Fibroblast of lung (primary cell): ENCODE data around the gene TFF1. TPM values are rescaled to one million over a fixed set of nuclear protein-coding genes. Genes with fewer than 3 reads are reported as not detected.

Source experiments
- DNase-seq, 2 donors: peaks; one replicate each; pipeline versions ENCODE4 v3.0.0 to v3.0.0-alpha.2; 2010; ENCODE audit warnings: low read depth in 2 of 2
- H2AFZ ChIP-seq: 2 replicates; pipeline ENCODE4 v1.5.1; 2012; ENCODE audit warnings: low read length, control low read depth, inconsistent platforms
- H3K27ac ChIP-seq: 2 replicates; pipeline ENCODE4 v1.5.1; 2011; ENCODE audit warnings: low read length, control low read depth; ENCODE audit not compliant: insufficient read depth
- H3K27me3 ChIP-seq: 2 replicates; pipeline ENCODE4 v1.5.1; 2011; ENCODE audit warnings: mild to moderate bottlenecking, low read length; ENCODE audit not compliant: control insufficient read depth, insufficient read depth
- H3K36me3 ChIP-seq: 2 replicates; pipeline ENCODE4 v1.5.1; 2011; ENCODE audit warnings: low read length; ENCODE audit not compliant: control insufficient read depth, insufficient read depth
- H3K4me1 ChIP-seq: 2 replicates; pipeline ENCODE4 v1.5.1; 2011; ENCODE audit warnings: low read length; ENCODE audit not compliant: control insufficient read depth, insufficient read depth; ENCODE audit errors: extremely low read depth
- H3K4me2 ChIP-seq: 2 replicates; pipeline ENCODE4 v1.5.1; 2011; ENCODE audit warnings: low read length, control low read depth; ENCODE audit not compliant: insufficient read depth; ENCODE audit errors: extremely low read depth
- H3K4me3 ChIP-seq, 4 experiments: fragments of 200-600 bp in 1 of 4; sonication (generic) in 1 of 4; replicated peaks in 1 of 4; 2 replicates each; pipeline ENCODE4 v1.5.1; 2011 to 2016; ENCODE audit warnings: low read length in 4 of 4, low read depth in 3 of 4, mild to moderate bottlenecking in 3 of 4, control low read depth in 2 of 4, inconsistent platforms in 1 of 4, mixed read lengths in 1 of 4; ENCODE audit not compliant: insufficient read depth in 1 of 4; ENCODE audit errors: control extremely low read depth in 1 of 4
- H3K79me2 ChIP-seq: 2 replicates; pipeline ENCODE4 v1.5.1; 2012; ENCODE audit warnings: mild to moderate bottlenecking, low read length, inconsistent platforms; ENCODE audit not compliant: control insufficient read depth, insufficient read depth
- H3K9ac ChIP-seq: 2 replicates; pipeline ENCODE4 v1.5.1; 2011; ENCODE audit warnings: mild to moderate bottlenecking, low read length, control low read depth; ENCODE audit not compliant: insufficient read depth
- H3K9me3 ChIP-seq: 2 replicates; pipeline ENCODE4 v1.5.1; 2012; ENCODE audit warnings: low read depth, low read length; ENCODE audit not compliant: control insufficient read depth, insufficient read depth
- H4K20me1 ChIP-seq: 2 replicates; pipeline ENCODE4 v1.5.1; 2011; ENCODE audit warnings: low read length; ENCODE audit not compliant: control insufficient read depth, insufficient read depth; ENCODE audit errors: extremely low read depth
- CTCF ChIP-seq, 2 donors: IDR thresholded peaks in 1 of 2; conservative IDR thresholded peaks in 1 of 2; 1 replicate in 1 of 2; 2 replicates in 1 of 2; pipeline ENCODE4 v1.5.1; 2011 to 2012; ENCODE audit warnings: low read length in 2 of 2, control low read depth in 1 of 2, inconsistent platforms in 1 of 2, low read depth in 1 of 2, mild to moderate bottlenecking in 1 of 2
- EZH2 ChIP-seq: IDR thresholded peaks from 2 replicates; pipeline ENCODE4 v1.5.1; 2012; ENCODE audit warnings: low read length, control low read depth, mild to moderate bottlenecking; ENCODE audit errors: missing control alignments
- polyA plus RNA-seq, 2 donors: library from polyadenylated mRNA; depleted of rRNA in 1 of 2; stranded (reverse) in 1 of 2; unstranded in 1 of 2; fragments of >200 nt; gene quantifications; 2 replicates each; pipeline ENCODE4 v1.2.1, GENCODE V29; 2011 to 2012; ENCODE audit warnings: missing spikeins in 1 of 2
- total RNA-seq: library from RNA; depleted of rRNA; stranded (reverse); fragments of >200 nt; gene quantifications from 2 replicates; pipeline ENCODE4 v1.2.1, GENCODE V29; 2014

Gene TFF1
- total and polyA plus RNA-seq, 2 donors (not counting 1 experiment from before 2014, with no cell fraction given), result not detected

- Histone ChIP-seq H2AFZ (no peak overlapping the region), H3K4me3 (no peak overlapping the region), H3K79me2 (no peaks in the 10 kb centered on the region), H3K9me3 (no peaks in the 10 kb centered on the region), H3K36me3 (no peaks in the 10 kb centered on the region), H3K4me2 (no peak overlapping the region), H3K27ac (no peak overlapping the region), H4K20me1 (no peaks in the 10 kb centered on the region), H3K27me3 (no peaks in the 10 kb centered on the region), H3K4me1 (no peaks in the 10 kb centered on the region), H3K9ac (no peak overlapping the region)
- TF ChIP-seq CTCF (conservative IDR thresholded peaks at IDR 0.05 in 1 of 2, IDR thresholded peaks at IDR 0.05 in 1 of 2; ENCODE audit: low read depth in 1 of 2, low read length in 2 of 2) (no peak), EZH2 (no peak)
- DNase-seq, result no peak
Measured at GRCh38 chr21:42383331-42383730, 17.0 kb upstream of the TFF1 start.

GRCh38 chr21:42382915-42383314 is 16.6 kb upstream of the TFF1 start:
- Histone ChIP-seq H3K9ac (no peak overlapping the region), H3K4me2 (no peak overlapping the region), H3K4me3 (no peak overlapping the region), H3K4me1 (no peaks in the 10 kb centered on the region), H4K20me1 (no peaks in the 10 kb centered on the region), H3K79me2 (no peaks in the 10 kb centered on the region), H3K36me3 (no peaks in the 10 kb centered on the region), H3K27me3 (no peaks in the 10 kb centered on the region), H3K27ac (no peak overlapping the region), H2AFZ (no peak overlapping the region), H3K9me3 (no peaks in the 10 kb centered on the region)
- DNase-seq, result no peak
- TF ChIP-seq EZH2, result no peak
- no peak for TF ChIP-seq CTCF (conservative IDR thresholded peaks at IDR 0.05 in 1 of 2, IDR thresholded peaks at IDR 0.05 in 1 of 2; ENCODE audit: low read depth in 1 of 2, low read length in 2 of 2)

- DNase-seq, result peak; percentile 26 to 43
- H3K4me2 ChIP-seq, result no peak overlapping the region
- no peaks in the 10 kb centered on the region for H3K79me2 ChIP-seq
- no peak overlapping the region for H3K27ac ChIP-seq
- H4K20me1 ChIP-seq, result no peaks in the 10 kb centered on the region
- H3K9me3 ChIP-seq, result no peaks in the 10 kb centered on the region
- no peaks in the 10 kb centered on the region for H3K4me1 ChIP-seq
- TF ChIP-seq CTCF (conservative IDR thresholded peaks at IDR 0.05 in 1 of 2, IDR thresholded peaks at IDR 0.05 in 1 of 2; ENCODE audit: low read depth in 1 of 2, low read length in 2 of 2) (peak; percentile 32 to 78), EZH2 (no peak)
- H2AFZ ChIP-seq, result no peak overlapping the region
- no peak overlapping the region for H3K4me3 ChIP-seq
- H3K9ac ChIP-seq, result no peak overlapping the region
- no peaks in the 10 kb centered on the region for H3K27me3 ChIP-seq
- no peaks in the 10 kb centered on the region for H3K36me3 ChIP-seq
Measured at GRCh38 chr21:42381347-42381984, 15.1 kb upstream of the TFF1 start.
